ENCODE data around the gene KLHL3. TPM values are rescaled to one million over a fixed set of nuclear protein-coding genes. Genes with fewer than 3 reads are reported as not detected.
"Not testable (repeated sequence)": the region's sequence is repeated elsewhere in the genome, so short reads cannot be mapped to it uniquely, and the experiment has no call there.

KLHL3 gene
- total and polyA plus RNA-seq, 11 donors = 8.3 to 77.6 (median 26.1) TPM

DNA sequence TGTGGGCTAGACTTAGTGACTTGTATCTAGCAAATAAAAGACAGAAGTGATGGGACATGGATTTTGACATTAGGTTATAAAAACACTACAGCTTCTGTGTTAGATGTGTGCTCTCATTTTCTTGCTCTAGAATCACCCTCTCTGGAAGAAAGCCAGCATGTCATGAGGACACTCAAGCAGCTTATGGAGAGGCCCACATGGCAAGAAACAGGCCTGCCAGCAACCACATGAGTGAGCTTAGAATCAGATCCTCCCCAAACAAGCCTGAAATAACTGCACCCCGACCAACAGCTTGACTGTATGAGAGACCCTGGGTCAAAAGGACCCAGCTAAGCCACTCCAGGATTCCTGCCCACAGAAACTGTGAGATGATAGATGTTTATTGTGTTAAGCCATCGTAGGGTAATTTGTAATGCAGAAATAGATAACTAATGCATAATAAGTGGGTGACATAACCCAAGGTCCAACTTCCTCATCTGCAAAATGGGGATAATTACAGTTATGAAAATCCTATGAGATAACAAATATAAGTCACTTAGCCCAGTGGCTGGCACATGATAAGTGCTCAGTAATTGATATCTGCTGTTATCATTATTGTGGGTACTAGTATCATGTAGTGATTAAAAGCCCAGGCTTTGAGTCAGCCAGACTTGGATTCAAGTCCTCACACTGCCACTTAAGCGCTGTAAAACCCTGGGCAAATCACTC lies 86.5 kb downstream of the KLHL3 start:
- ATAC-seq (peak; percentile 52 to 79 (median 66)), DNase-seq (peak in 2 of 5 donors; percentile 42 to 46)
- H3K36me3 ChIP-seq = peaks cover 0 to 19% (median 14%) of the 10 kb centered on the region in 9 donors
- 53 to 65% (median 59%) methylated on average over 3 of the region's 3 CpGs for WGBS, 4 donors
- peaks cover 0 to 34% (median 1%) of the 10 kb centered on the region in 12 donors for H3K4me1 ChIP-seq
- intact Hi-C loops (cut with DNase I) = no loop called here
- peaks cover 0 to 11% (median 3%) of the 10 kb centered on the region in 12 donors for H3K9me3 ChIP-seq
- peak overlapping the region in 7 of 12 donors; percentile 5 to 73 (median 44) for H3K27ac ChIP-seq
- no peaks in the 10 kb centered on the region for H3K27me3 ChIP-seq
- TF ChIP-seq CTCF (IDR thresholded peaks at IDR 0.05) = no peak
- H3K4me3 ChIP-seq = no peak overlapping the region

DNA sequence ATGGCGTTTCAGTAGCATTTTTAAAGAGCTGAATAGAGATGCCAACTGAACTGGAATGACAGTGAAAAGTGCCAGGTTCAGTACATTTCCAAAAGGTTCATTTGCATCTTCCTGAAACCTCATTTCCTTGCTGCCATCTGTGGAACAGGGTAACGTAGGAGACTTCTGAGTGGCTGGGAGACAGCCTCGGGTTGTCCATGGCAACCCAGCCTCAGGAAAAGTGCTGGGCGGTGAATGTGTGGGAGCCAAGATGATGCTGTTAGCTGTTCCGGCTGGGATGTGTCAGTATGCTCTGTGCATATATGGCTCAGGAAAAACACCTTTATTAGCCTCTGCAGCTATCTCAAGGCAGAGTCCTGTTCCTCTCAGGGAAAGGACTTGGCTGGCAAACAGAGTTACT lies 87.5 kb downstream of the KLHL3 start:
- Histone ChIP-seq H3K36me3 (peaks cover 0 to 16% (median 13%) of the 10 kb centered on the region in 9 donors), H3K9me3 (peaks cover 0 to 11% (median 3%) of the 10 kb centered on the region in 12 donors), H3K4me1 (peaks cover 0 to 34% (median 1%) of the 10 kb centered on the region in 12 donors), H3K27ac (peak overlapping the region in 3 of 12 donors; percentile 40 to 73 (median 47)), H3K4me3 (no peak overlapping the region), H3K27me3 (no peaks in the 10 kb centered on the region)
- WGBS, 4 donors = 65 to 80% (median 77%) methylated on average over 5 of the region's 5 CpGs
- TF ChIP-seq POLR2A (IDR thresholded peaks at IDR 0.05) (no peak), CTCF (IDR thresholded peaks at IDR 0.05) (no peak)
- DNase-seq (no peak), ATAC-seq (peak in 2 of 4 donors; percentile 19 to 41)
- intact Hi-C loops (cut with DNase I) = no loop called here

GRCh38 chr5:137647401-137647800 lies 88.5 kb downstream of the KLHL3 start:
- intact Hi-C loops (cut with DNase I) = no loop called here
- H3K27me3 ChIP-seq = no peaks in the 10 kb centered on the region
- no peak overlapping the region for H3K27ac ChIP-seq
- 94 to 96% (median 96%) methylated on average over 11 of the region's 11 CpGs for WGBS, 4 donors
- TF ChIP-seq CTCF (IDR thresholded peaks at IDR 0.05) (no peak), POLR2A (IDR thresholded peaks at IDR 0.05) (no peak)
- peaks cover 0 to 34% (median 1%) of the 10 kb centered on the region in 12 donors for H3K4me1 ChIP-seq
- no peak overlapping the region for H3K4me3 ChIP-seq
- no peak for ATAC-seq
- peaks cover 0 to 11% (median 3%) of the 10 kb centered on the region in 12 donors for H3K9me3 ChIP-seq
- no peak for DNase-seq
- H3K36me3 ChIP-seq = peaks cover 0 to 16% (median 13%) of the 10 kb centered on the region in 9 donors

- H3K27me3 ChIP-seq = no peaks in the 10 kb centered on the region
- intact Hi-C loops (cut with DNase I) = no loop called here
- TF ChIP-seq CTCF (IDR thresholded peaks at IDR 0.05) (no peak), POLR2A (IDR thresholded peaks at IDR 0.05) (no peak)
- H3K36me3 ChIP-seq = peaks cover 0 to 16% (median 13%) of the 10 kb centered on the region in 9 donors
- DNase-seq (no peak), ATAC-seq (no peak)
- H3K27ac ChIP-seq = no peak overlapping the region
- H3K4me1 ChIP-seq = peaks cover 0 to 36% (median 1%) of the 10 kb centered on the region in 12 donors
- WGBS, 4 donors = 48 to 67% (median 52%) methylated on average over 2 of the region's 2 CpGs
- no peak overlapping the region for H3K4me3 ChIP-seq
- peaks cover 0 to 11% (median 3%) of the 10 kb centered on the region in 12 donors for H3K9me3 ChIP-seq
These were observed 89.1 kb downstream of the KLHL3 start for GRCh38 chr5:137646761-137647160.

- 93 to 97% (median 96%) methylated on average over 2 of the region's 2 CpGs for WGBS, 4 donors
- H3K4me1 ChIP-seq = peaks cover 0 to 14% (median under 1%) of the 10 kb centered on the region in 12 donors
- intact Hi-C loops (cut with DNase I) = not testable (repeated sequence)
These were observed 92.8 kb downstream of the KLHL3 start for GRCh38 chr5:137643081-137643480.

More at GRCh38 chr5:137643081-137643480, 92.8 kb downstream of the KLHL3 start:
- not testable (repeated sequence) for H3K4me3 ChIP-seq, H3K27me3 ChIP-seq, DNase-seq, ATAC-seq, H3K27ac ChIP-seq
- Histone ChIP-seq H3K9me3 (peaks cover 0 to 11% (median 3%) of the 10 kb centered on the region in 12 donors), H3K36me3 (peaks cover 0 to 26% (median 13%) of the 10 kb centered on the region in 9 donors)
